GM23338 (cell line): ENCODE measurements around the gene MYO9B. TPM values are rescaled to one million over a fixed set of nuclear protein-coding genes. Genes with fewer than 3 reads are reported as not detected.

Experiments
- ATAC-seq: fragments of 200-7000 bp; cut with Tn5 transposase; 3 replicates; pipeline ENCODE4 v1.9.1; 2020
- DNase-seq: peaks from one replicate; pipeline ENCODE4 v3.0.0-alpha.2; 2015; ENCODE audit warnings: low spot score
- H2AFZ ChIP-seq: fragments of 200-600 bp; sonication (generic); 2 replicates; pipeline ENCODE4 v1.8.0; 2016; ENCODE audit warnings: antibody characterized with exemption, mild to moderate bottlenecking, moderate library complexity
- H3F3A ChIP-seq: fragments of 200-600 bp; sonication (generic); replicated peaks from 2 replicates; pipeline ENCODE4 v1.8.0; 2017; ENCODE audit warnings: antibody characterized with exemption, mixed run types, low read depth
- H3K27ac ChIP-seq: fragments of 200-600 bp; sonication (generic); 2 replicates; pipeline ENCODE4 v1.6.1; 2016; ENCODE audit warnings: low read depth
- H3K27me3 ChIP-seq: fragments of 200-600 bp; sonication (generic); 2 replicates; pipeline ENCODE4 v1.8.0; 2016; ENCODE audit warnings: mild to moderate bottlenecking, mixed run types, moderate library complexity; ENCODE audit not compliant: insufficient read depth
- H3K36me3 ChIP-seq: fragments of 200-600 bp; sonication (generic); 2 replicates; pipeline ENCODE4 v1.8.0; 2016; ENCODE audit warnings: mild to moderate bottlenecking; ENCODE audit not compliant: insufficient read depth
- H3K4me1 ChIP-seq: fragments of 200-600 bp; sonication (generic); 2 replicates; pipeline ENCODE4 v1.8.0; 2016; ENCODE audit warnings: mild to moderate bottlenecking, moderate library complexity; ENCODE audit not compliant: insufficient read depth
- H3K4me2 ChIP-seq: fragments of 200-600 bp; sonication (generic); 2 replicates; pipeline ENCODE4 v1.7.1; 2017; ENCODE audit warnings: mixed run types
- H3K4me3 ChIP-seq: fragments of 200-600 bp; sonication (generic); 2 replicates; pipeline ENCODE4 v1.6.1; 2016; ENCODE audit warnings: mixed run types
- H3K79me2 ChIP-seq: fragments of 200-600 bp; sonication (generic); replicated peaks from 2 replicates; pipeline ENCODE4 v1.8.0; 2017; ENCODE audit warnings: mild to moderate bottlenecking; ENCODE audit not compliant: insufficient read depth
- H3K9me2 ChIP-seq: fragments of 200-600 bp; sonication (generic); 2 replicates; pipeline ENCODE4 v1.8.0; 2017; ENCODE audit not compliant: insufficient read depth
- H4K20me1 ChIP-seq: fragments of 200-600 bp; sonication (generic); replicated peaks from 2 replicates; pipeline ENCODE4 v1.8.0; 2017; ENCODE audit warnings: mild to moderate bottlenecking; ENCODE audit not compliant: insufficient read depth
- H3K27ac Mint-ChIP-seq: 2 replicates; pipeline ENCODE4 v1.8.0; 2020; ENCODE audit warnings: inconsistent platforms, mild to moderate bottlenecking, moderate library complexity, mixed read lengths
- H3K27me3 Mint-ChIP-seq: 3 replicates; pipeline ENCODE4 v1.8.0; 2022; ENCODE audit warnings: low read depth, mild to moderate bottlenecking, moderate library complexity, mixed read lengths, inconsistent platforms; ENCODE audit not compliant: insufficient read depth, poor library complexity
- H3K36me3 Mint-ChIP-seq: 3 replicates; pipeline ENCODE4 v1.8.0; 2021; ENCODE audit warnings: low read depth, mild to moderate bottlenecking, inconsistent platforms, moderate library complexity, mixed read lengths
- H3K4me1 Mint-ChIP-seq: 3 replicates; pipeline ENCODE4 v1.8.0; 2020; ENCODE audit warnings: mild to moderate bottlenecking, inconsistent platforms, mixed read lengths
- H3K4me3 Mint-ChIP-seq: 3 replicates; pipeline ENCODE4 v1.8.0; 2021; ENCODE audit warnings: moderate library complexity, mild to moderate bottlenecking, inconsistent platforms, mixed read lengths
- H3K9me3 Mint-ChIP-seq: 3 replicates; pipeline ENCODE4 v1.8.0; 2020; ENCODE audit warnings: moderate library complexity, mild to moderate bottlenecking, inconsistent platforms, mixed read lengths
- JUNB ChIP-seq: IDR thresholded peaks from one replicate; pipeline ENCODE4 v1.6.1; 2016; ENCODE audit warnings: antibody characterized with exemption; ENCODE audit not compliant: unreplicated experiment
- NANOG ChIP-seq: IDR thresholded peaks from 2 replicates; pipeline ENCODE4 v1.6.1; 2016; ENCODE audit warnings: antibody characterized with exemption, borderline replicate concordance
- POLR2AphosphoS5 ChIP-seq: IDR thresholded peaks from 2 replicates; pipeline ENCODE4 v1.6.1; 2016; ENCODE audit warnings: antibody characterized with exemption, low read depth
- STAT1 ChIP-seq: IDR thresholded peaks from one replicate; pipeline ENCODE4 v1.6.1; 2016; ENCODE audit warnings: antibody characterized with exemption; ENCODE audit not compliant: unreplicated experiment
- ZNF114 ChIP-seq: fragments of 250-450 bp; sonication (Bioruptor Pico); IDR thresholded peaks from 2 replicates; pipeline ENCODE4 v1.5.0; 2020; ENCODE audit warnings: mild to moderate bottlenecking, moderate library complexity
- polyA plus RNA-seq: library from polyadenylated mRNA; unstranded; fragments of >200 nt; fragmentation: Nextera tagmentation; extraction: Ambion mirVana; gene quantifications from 2 replicates; pipeline ENCODE4 v1.2.1, GENCODE V29; 2016
- total RNA-seq: library from RNA; depleted of rRNA; stranded (reverse); fragments of >200 nt; shearing (Covaris generic); gene quantifications from 2 replicates; pipeline ENCODE4 v1.2.3, GENCODE V29; 2014
- TF ChIP-seq, protein P1 (sequence below): IDR thresholded peaks from 2 replicates; pipeline ENCODE4 v1.6.1; 2016; ENCODE audit warnings: antibody characterized with exemption
- TF ChIP-seq, protein P2 (sequence below): fragments of 250-450 bp; sonication (Bioruptor Pico); IDR thresholded peaks from 2 replicates; pipeline ENCODE4 v1.5.0; 2020; ENCODE audit warnings: mild to moderate bottlenecking, moderate library complexity

Gene MYO9B
- total and polyA plus RNA-seq, 2 experiments from 2014 or later = 28.7 to 61.3 TPM

DNA sequence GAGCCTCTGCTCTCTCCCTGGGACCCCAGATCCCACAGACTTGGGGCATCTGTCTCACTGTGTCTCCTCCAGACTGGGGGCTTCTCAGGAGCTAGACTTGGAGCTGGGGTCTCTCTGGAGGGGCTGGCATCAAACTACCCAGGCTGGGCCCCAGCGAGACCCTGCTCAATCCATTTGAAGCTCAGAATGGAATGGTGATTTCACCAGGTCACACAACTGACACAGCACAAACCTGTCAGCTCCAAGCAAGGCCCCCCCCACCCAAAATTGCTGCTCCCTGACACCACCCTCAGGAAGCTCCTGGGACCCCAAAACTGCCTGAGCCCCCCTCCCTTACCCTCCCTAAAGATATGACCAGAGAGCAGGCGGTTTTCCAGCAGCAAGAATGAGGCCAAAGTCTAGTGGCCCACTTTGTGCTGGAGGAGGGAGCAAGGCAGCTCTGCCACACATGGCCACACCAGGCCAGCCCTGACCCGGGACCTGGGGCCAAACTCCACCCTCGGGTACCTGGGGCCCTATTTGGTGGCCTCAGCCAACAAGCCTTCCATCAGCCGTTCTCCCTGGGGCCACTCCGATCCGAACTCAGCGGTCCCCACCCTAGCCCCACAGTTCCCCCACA lies 167.7 kb downstream of the MYO9B start:
- ATAC-seq (no peak), DNase-seq (no peak)
- no peak overlapping the region for H2AFZ ChIP-seq
- H3K79me2 ChIP-seq = peaks cover 53% of the 10 kb centered on the region
- H3K9me2 ChIP-seq = no peaks in the 10 kb centered on the region
- Mint-ChIP-seq H3K4me1 (peaks cover 38% of the 10 kb centered on the region), H3K4me3 (peak overlapping the region; percentile 94), H3K27ac (peak overlapping the region; percentile 56; the same call in 1 of the 2 replicates), H3K36me3 (peaks cover 15% of the 10 kb centered on the region), H3K9me3 (no peaks in the 10 kb centered on the region), H3K27me3 (peaks cover 27% of the 10 kb centered on the region)
- 0 out of 2 replicates have a peak overlapping the region, but pooled peaks have one; percentile 80 for H3K27ac ChIP-seq
- peaks cover 39% of the 10 kb centered on the region for H3F3A ChIP-seq
- peaks cover 27% of the 10 kb centered on the region for H3K4me1 ChIP-seq
- no peak for TF ChIP-seq ZNF114 (CRISPR knock-in tag)
- no peak for TF ChIP-seq JUNB
- TF ChIP-seq, protein P1, sequence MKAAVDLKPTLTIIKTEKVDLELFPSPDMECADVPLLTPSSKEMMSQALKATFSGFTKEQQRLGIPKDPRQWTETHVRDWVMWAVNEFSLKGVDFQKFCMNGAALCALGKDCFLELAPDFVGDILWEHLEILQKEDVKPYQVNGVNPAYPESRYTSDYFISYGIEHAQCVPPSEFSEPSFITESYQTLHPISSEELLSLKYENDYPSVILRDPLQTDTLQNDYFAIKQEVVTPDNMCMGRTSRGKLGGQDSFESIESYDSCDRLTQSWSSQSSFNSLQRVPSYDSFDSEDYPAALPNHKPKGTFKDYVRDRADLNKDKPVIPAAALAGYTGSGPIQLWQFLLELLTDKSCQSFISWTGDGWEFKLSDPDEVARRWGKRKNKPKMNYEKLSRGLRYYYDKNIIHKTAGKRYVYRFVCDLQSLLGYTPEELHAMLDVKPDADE = no peak
- no peak for TF ChIP-seq NANOG
- no peak for TF ChIP-seq POLR2AphosphoS5
- no peak for TF ChIP-seq STAT1
- TF ChIP-seq, protein P2, sequence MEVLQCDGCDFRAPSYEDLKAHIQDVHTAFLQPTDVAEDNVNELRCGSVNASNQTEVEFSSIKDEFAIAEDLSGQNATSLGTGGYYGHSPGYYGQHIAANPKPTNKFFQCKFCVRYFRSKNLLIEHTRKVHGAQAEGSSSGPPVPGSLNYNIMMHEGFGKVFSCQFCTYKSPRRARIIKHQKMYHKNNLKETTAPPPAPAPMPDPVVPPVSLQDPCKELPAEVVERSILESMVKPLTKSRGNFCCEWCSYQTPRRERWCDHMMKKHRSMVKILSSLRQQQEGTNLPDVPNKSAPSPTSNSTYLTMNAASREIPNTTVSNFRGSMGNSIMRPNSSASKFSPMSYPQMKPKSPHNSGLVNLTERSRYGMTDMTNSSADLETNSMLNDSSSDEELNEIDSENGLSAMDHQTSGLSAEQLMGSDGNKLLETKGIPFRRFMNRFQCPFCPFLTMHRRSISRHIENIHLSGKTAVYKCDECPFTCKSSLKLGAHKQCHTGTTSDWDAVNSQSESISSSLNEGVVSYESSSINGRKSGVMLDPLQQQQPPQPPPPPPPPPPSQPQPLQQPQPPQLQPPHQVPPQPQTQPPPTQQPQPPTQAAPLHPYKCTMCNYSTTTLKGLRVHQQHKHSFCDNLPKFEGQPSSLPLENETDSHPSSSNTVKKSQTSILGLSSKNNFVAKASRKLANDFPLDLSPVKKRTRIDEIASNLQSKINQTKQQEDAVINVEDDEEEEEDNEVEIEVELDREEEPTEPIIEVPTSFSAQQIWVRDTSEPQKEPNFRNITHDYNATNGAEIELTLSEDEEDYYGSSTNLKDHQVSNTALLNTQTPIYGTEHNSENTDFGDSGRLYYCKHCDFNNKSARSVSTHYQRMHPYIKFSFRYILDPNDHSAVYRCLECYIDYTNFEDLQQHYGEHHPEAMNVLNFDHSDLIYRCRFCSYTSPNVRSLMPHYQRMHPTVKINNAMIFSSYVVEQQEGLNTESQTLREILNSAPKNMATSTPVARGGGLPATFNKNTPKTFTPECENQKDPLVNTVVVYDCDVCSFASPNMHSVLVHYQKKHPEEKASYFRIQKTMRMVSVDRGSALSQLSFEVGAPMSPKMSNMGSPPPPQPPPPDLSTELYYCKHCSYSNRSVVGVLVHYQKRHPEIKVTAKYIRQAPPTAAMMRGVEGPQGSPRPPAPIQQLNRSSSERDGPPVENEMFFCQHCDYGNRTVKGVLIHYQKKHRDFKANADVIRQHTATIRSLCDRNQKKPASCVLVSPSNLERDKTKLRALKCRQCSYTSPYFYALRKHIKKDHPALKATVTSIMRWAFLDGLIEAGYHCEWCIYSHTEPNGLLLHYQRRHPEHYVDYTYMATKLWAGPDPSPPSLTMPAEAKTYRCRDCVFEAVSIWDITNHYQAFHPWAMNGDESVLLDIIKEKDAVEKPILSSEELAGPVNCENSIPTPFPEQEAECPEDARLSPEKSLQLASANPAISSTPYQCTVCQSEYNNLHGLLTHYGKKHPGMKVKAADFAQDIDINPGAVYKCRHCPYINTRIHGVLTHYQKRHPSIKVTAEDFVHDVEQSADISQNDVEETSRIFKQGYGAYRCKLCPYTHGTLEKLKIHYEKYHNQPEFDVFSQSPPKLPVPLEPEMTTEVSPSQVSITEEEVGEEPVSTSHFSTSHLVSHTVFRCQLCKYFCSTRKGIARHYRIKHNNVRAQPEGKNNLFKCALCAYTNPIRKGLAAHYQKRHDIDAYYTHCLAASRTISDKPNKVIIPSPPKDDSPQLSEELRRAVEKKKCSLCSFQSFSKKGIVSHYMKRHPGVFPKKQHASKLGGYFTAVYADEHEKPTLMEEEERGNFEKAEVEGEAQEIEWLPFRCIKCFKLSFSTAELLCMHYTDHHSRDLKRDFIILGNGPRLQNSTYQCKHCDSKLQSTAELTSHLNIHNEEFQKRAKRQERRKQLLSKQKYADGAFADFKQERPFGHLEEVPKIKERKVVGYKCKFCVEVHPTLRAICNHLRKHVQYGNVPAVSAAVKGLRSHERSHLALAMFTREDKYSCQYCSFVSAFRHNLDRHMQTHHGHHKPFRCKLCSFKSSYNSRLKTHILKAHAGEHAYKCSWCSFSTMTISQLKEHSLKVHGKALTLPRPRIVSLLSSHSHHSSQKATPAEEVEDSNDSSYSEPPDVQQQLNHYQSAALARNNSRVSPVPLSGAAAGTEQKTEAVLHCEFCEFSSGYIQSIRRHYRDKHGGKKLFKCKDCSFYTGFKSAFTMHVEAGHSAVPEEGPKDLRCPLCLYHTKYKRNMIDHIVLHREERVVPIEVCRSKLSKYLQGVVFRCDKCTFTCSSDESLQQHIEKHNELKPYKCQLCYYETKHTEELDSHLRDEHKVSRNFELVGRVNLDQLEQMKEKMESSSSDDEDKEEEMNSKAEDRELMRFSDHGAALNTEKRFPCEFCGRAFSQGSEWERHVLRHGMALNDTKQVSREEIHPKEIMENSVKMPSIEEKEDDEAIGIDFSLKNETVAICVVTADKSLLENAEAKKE (CRISPR knock-in tag) = no peak
- peak overlapping the region; percentile 93 for H3K4me2 ChIP-seq
- H3K27me3 ChIP-seq = no peaks in the 10 kb centered on the region
- H3K36me3 ChIP-seq = no peaks in the 10 kb centered on the region
- H3K4me3 ChIP-seq = peak overlapping the region; percentile 93
- peaks cover 15% of the 10 kb centered on the region; the same call in 1 of the 2 replicates for H4K20me1 ChIP-seq
